GM18499 (cell line): ENCODE measurements around the gene APPL2.
"Not testable (repeated sequence)": the region's sequence is repeated elsewhere in the genome, so short reads cannot be mapped to it uniquely, and the experiment has no call there.

Source experiments
- ATAC-seq: cut with Tn5 transposase; IDR thresholded peaks from one replicate; pipeline ENCODE4 v1.9.1; 2021; ENCODE audit warnings: moderate number of reproducible peaks; ENCODE audit not compliant: insufficient read depth, unreplicated experiment

Gene APPL2

GRCh38 chr12:105257321-105257728, 21.4 kb upstream of the APPL2 start:
- no peak for ATAC-seq

GRCh38 chr12:105256921-105257320, 20.9 kb upstream of the APPL2 start:
- no peak for ATAC-seq

- ATAC-seq, result not testable (repeated sequence)
Observed at GRCh38 chr12:105256431-105256830, 20.5 kb upstream of the APPL2 start.

GRCh38 chr12:105256011-105256410, 20.0 kb upstream of the APPL2 start:
- no peak for ATAC-seq

GRCh38 chr12:105253866-105254513, 18.0 kb upstream of the APPL2 start:
- no peak for ATAC-seq

- no peak for ATAC-seq
Observed at GRCh38 chr12:105252901-105253300, 16.9 kb upstream of the APPL2 start.

GRCh38 chr12:105245776-105246427, 9.9 kb upstream of the APPL2 start:
- not testable (repeated sequence) for ATAC-seq

GRCh38 chr12:105245291-105245690, 9.3 kb upstream of the APPL2 start:
- no peak for ATAC-seq

GRCh38 chr12:105240228-105240627, 4.3 kb upstream of the APPL2 start:
- ATAC-seq, result no peak

- ATAC-seq, result no peak
Observed at GRCh38 chr12:105239304-105239703, 3.3 kb upstream of the APPL2 start.

- ATAC-seq, result no peak
Observed at GRCh38 chr12:105237666-105238065, 1.7 kb upstream of the APPL2 start.

GRCh38 chr12:105235281-105235731, 668 bp downstream of the APPL2 start:
- no peak for ATAC-seq

- ATAC-seq, result no peak
Observed at GRCh38 chr12:105234197-105234596, 1.8 kb downstream of the APPL2 start.

- no peak for ATAC-seq
Observed at GRCh38 chr12:105233041-105233905, 2.7 kb downstream of the APPL2 start.

- ATAC-seq, result no peak
Observed at GRCh38 chr12:105231396-105231795, 4.6 kb downstream of the APPL2 start.

GRCh38 chr12:105229371-105229770, 6.6 kb downstream of the APPL2 start:
- ATAC-seq, result no peak

GRCh38 chr12:105228966-105229365, 7.0 kb downstream of the APPL2 start:
- no peak for ATAC-seq

- no peak for ATAC-seq
Observed at GRCh38 chr12:105228494-105228893, 7.5 kb downstream of the APPL2 start.

GRCh38 chr12:105227879-105228278, 8.1 kb downstream of the APPL2 start:
- ATAC-seq, result no peak

GRCh38 chr12:105226219-105226618, 9.8 kb downstream of the APPL2 start:
- no peak for ATAC-seq

GRCh38 chr12:105225505-105226015, 10.4 kb downstream of the APPL2 start:
- no peak for ATAC-seq
